K562 (cell line): ENCODE results near the gene KATNAL1. TPM values are rescaled to one million over a fixed set of nuclear protein-coding genes. Genes with fewer than 3 reads are reported as not detected.
"Not testable (repeated sequence)": the region's sequence is repeated elsewhere in the genome, so short reads cannot be mapped to it uniquely, and the experiment has no call there.

Experiments used
- ATAC-seq: fragments of 200-7000 bp; cut with Tn5 transposase; 3 replicates; pipeline ENCODE4 v1.9.1; 2020; ENCODE audit warnings: moderate library complexity
- BruUV-seq: library from RNA; stranded (reverse); fragments of 400-500 nt; replicated peaks from 2 replicates; lab custom pipeline; 2021; lab: Mats Ljungman, UMichigan
- CTCF ChIA-PET: fragments of 300-600 bp; formaldehyde crosslinking; extraction: SDS; loops from one replicate; lab custom pipeline; 2021; ENCODE audit warnings: low intra/inter-chr PET ratio; lab: Yijun Ruan, JAX
- POLR2A ChIA-PET: fragments of 300-600, 350-650 bp; sonication (Branson Sonifier 250); formaldehyde crosslinking; extraction: SDS; loops from one replicate; lab custom pipeline; 2021; ENCODE audit warnings: antibody characterized with exemption, inconsistent platforms; lab: Yijun Ruan, JAX
- DNase-seq, 4 experiments: peaks; one replicate each; pipeline versions ENCODE4 v3.0.0 to v3.0.0-alpha.2; 2011 to 2018; ENCODE audit warnings: low spot score in 3 of 4, mixed read lengths in 3 of 4; ENCODE audit errors: extremely low read depth in 1 of 4
- FAIRE-seq: peaks from 2 replicates; lab custom pipeline; 2011; peaks lifted over from hg19 to GRCh38; lab: Jason Lieb, UNC
- H2AFZ ChIP-seq: 2 replicates; pipeline ENCODE4 v1.6.0; 2011; ENCODE audit warnings: low read depth, low read length, control low read depth, inconsistent platforms
- H3K27ac ChIP-seq: fragments of 200-600 bp; 3 replicates; pipeline ENCODE4 v1.8.0; 2011; ENCODE audit warnings: low read depth, mild to moderate bottlenecking, control low read depth, inconsistent platforms, low read length, moderate library complexity, mixed read lengths; ENCODE audit errors: extremely low read depth
- H3K27me3 ChIP-seq, 2 experiments: fragments of 300-600 bp in 1 of 2; 2 replicates in 1 of 2; 3 replicates in 1 of 2; pipeline versions ENCODE4 v1.6.0 to v1.8.0; 2011; ENCODE audit warnings: inconsistent platforms in 2 of 2, low read length in 2 of 2, mild to moderate bottlenecking in 1 of 2, mixed read lengths in 1 of 2, moderate library complexity in 1 of 2; ENCODE audit not compliant: control insufficient read depth in 2 of 2, insufficient read depth in 2 of 2
- H3K36me3 ChIP-seq: fragments of 300-600 bp; 3 replicates; pipeline ENCODE4 v1.8.0; 2011; ENCODE audit warnings: mild to moderate bottlenecking, low read length, inconsistent platforms; ENCODE audit not compliant: control insufficient read depth, insufficient read depth
- H3K4me1 ChIP-seq, 2 experiments: fragments of 200-600 bp in 1 of 2; replicated peaks in 1 of 2; 2 replicates in 1 of 2; 3 replicates in 1 of 2; pipeline versions ENCODE4 v1.5.1 to v1.8.0; 2011; ENCODE audit warnings: inconsistent platforms in 2 of 2, low read length in 2 of 2, mild to moderate bottlenecking in 1 of 2, mixed read lengths in 1 of 2, moderate library complexity in 1 of 2; ENCODE audit not compliant: control insufficient read depth in 2 of 2, insufficient read depth in 2 of 2
- H3K4me2 ChIP-seq: 2 replicates; pipeline ENCODE4 v1.6.1; 2011; ENCODE audit warnings: low read length, control low read depth, inconsistent platforms, mixed read lengths; ENCODE audit not compliant: insufficient read depth
- H3K4me3 ChIP-seq: fragments of 200-600 bp; sonication (generic), shearing (Covaris generic); 2 replicates; pipeline ENCODE4 v1.5.1; 2016; ENCODE audit warnings: control low read depth, inconsistent platforms
- H3K79me2 ChIP-seq: fragments of 200-600 bp; 3 replicates; pipeline ENCODE4 v1.8.0; 2011; ENCODE audit warnings: low read length, inconsistent platforms; ENCODE audit not compliant: control insufficient read depth, insufficient read depth
- H3K9ac ChIP-seq, 2 experiments: 2 replicates each; pipeline versions ENCODE4 v1.6.0 to v1.6.1; 2011; ENCODE audit warnings: low read depth in 2 of 2, low read length in 2 of 2, control low read depth in 1 of 2, inconsistent platforms in 1 of 2, mild to moderate bottlenecking in 1 of 2, mixed read lengths in 1 of 2; ENCODE audit not compliant: insufficient read depth in 1 of 2
- H3K9me1 ChIP-seq: one replicate; pipeline ENCODE4 v1.6.0; 2011; ENCODE audit warnings: inconsistent platforms, mild to moderate bottlenecking, low read length, moderate library complexity; ENCODE audit not compliant: control insufficient read depth, insufficient read depth
- H3K9me3 ChIP-seq: replicated peaks from 2 replicates; pipeline ENCODE4 v1.5.1; 2011; ENCODE audit warnings: low read depth, low read length, inconsistent platforms; ENCODE audit not compliant: control insufficient read depth, insufficient read depth
- H4K20me1 ChIP-seq: replicated peaks from 2 replicates; pipeline ENCODE4 v1.6.1; 2011; ENCODE audit warnings: low read length, inconsistent platforms, mixed read lengths; ENCODE audit not compliant: control insufficient read depth, insufficient read depth
- ASH1L ChIP-seq: fragments of 450-650 bp; IDR thresholded peaks from 2 replicates; pipeline ENCODE4 v1.6.1; 2018; ENCODE audit warnings: borderline replicate concordance, mild to moderate bottlenecking, low read depth; ENCODE audit not compliant: partially characterized antibody
- CCNT2 ChIP-seq: IDR thresholded peaks from 2 replicates; pipeline ENCODE4 v1.6.1; 2011; ENCODE audit warnings: borderline replicate concordance, low read depth, mild to moderate bottlenecking, moderate library complexity, mixed read lengths, low read length; ENCODE audit not compliant: insufficient read length; ENCODE audit errors: extremely low read depth
- FOXA3 ChIP-seq, 2 experiments: fragments of 450-650 bp in 1 of 2; sonication (generic) in 1 of 2; formaldehyde crosslinking; IDR thresholded peaks in 1 of 2; conservative IDR thresholded peaks in 1 of 2; 2 replicates each; pipeline versions ENCODE4 v1.4.0 to v1.8.0; 2020 to 2022; ENCODE audit warnings: mild to moderate bottlenecking in 2 of 2, missing genetic modification reagents in 1 of 2
- HDGF ChIP-seq: fragments of 450-650 bp; IDR thresholded peaks from 2 replicates; pipeline ENCODE4 v1.6.1; 2016
- THAP7 ChIP-seq: fragments of 250-450 bp; sonication (Bioruptor Pico); IDR thresholded peaks from 2 replicates; pipeline ENCODE4 v1.5.0; 2021
- ZNF280B ChIP-seq: fragments of 250-450 bp; sonication (Bioruptor Pico); IDR thresholded peaks from 2 replicates; pipeline ENCODE4 v1.5.1; 2021; ENCODE audit warnings: mild to moderate bottlenecking
- ZNF384 ChIP-seq: IDR thresholded peaks from 2 replicates; pipeline ENCODE4 v1.6.1; 2012; ENCODE audit warnings: low read depth, low read length, improper control_type of control experiment
- ZNF398 ChIP-seq: fragments of 250-450 bp; sonication (Bioruptor Pico); IDR thresholded peaks from 2 replicates; pipeline ENCODE4 v1.8.0; 2021; ENCODE audit warnings: moderate library complexity, mild to moderate bottlenecking, inconsistent platforms
- WGBS: fragments of 100-300 bp; shearing (Covaris generic); methylation state at CpG from one replicate; pipeline ENCODE4 v1.1.6; 2016; ENCODE audit warnings: low coverage, mixed read lengths; ENCODE audit not compliant: insufficient coverage; ENCODE audit errors: missing lambda C conversion rate; 5-methylcytosine and 5-hydroxymethylcytosine counted together
- in situ Hi-C: fragments of 300-500 bp; cut with MboI; formaldehyde crosslinking; loops from 4 replicates; pipeline ENCODE4 v1.15.0; 2018; ENCODE audit warnings: inconsistent platforms, mixed read lengths
- intact Hi-C: fragments of 100-400 bp; cut with micrococcal nuclease; formaldehyde crosslinking; loops from 2 replicates; pipeline ENCODE4 v1.14.2; 2022
- polyA plus RNA-seq, 8 experiments: library from polyadenylated mRNA; depleted of rRNA in 4 of 8; stranded (reverse) in 5 of 8; unstranded in 3 of 8; fragments of >200 nt; fragmentation: Nextera tagmentation in 2 of 8; fragmentation: Illumina TruSeq in 1 of 8; extraction: Ambion mirVana in 2 of 8; extraction: Trizol in 1 of 8; gene quantifications; 2 replicates each; pipeline versions ENCODE4 v1.2.1 to v1.2.3, GENCODE V29; 2011 to 2014; ENCODE audit warnings: inconsistent platforms in 1 of 8, missing spikeins in 1 of 8
- total RNA-seq, 7 experiments: library from RNA; depleted of rRNA in 6 of 7; stranded (reverse); fragments of >200 nt in 6 of 7; fragmentation: Illumina TruSeq in 2 of 7; extraction: Trizol in 2 of 7; gene quantifications; 2 replicates each; pipeline versions ENCODE4 v1.2.1 to v1.2.3, GENCODE V29; 2011 to 2021; ENCODE audit warnings: low replicate concordance in 1 of 7

The KATNAL1 gene
- total and polyA plus RNA-seq, 9 of the 15 experiments (the other 6 are each of a cell fraction or from before 2014, with no cell fraction given), result 2.5 to 8.2 (median 5.5) TPM

- 80% methylated on average over 2 of the region's 22 CpGs for WGBS
- POLR2A ChIA-PET, result interaction anchor here (1.2 kb wide), 1 partner anchor 9 kb away, joined by 3 read pairs; no protein-coding TSS in a partner anchor
- H3K9me1 ChIP-seq, H3K9me3 ChIP-seq, H3K27ac ChIP-seq, in situ Hi-C loops, H4K20me1 ChIP-seq, H3K9ac ChIP-seq, BruUV-seq, H2AFZ ChIP-seq, H3K79me2 ChIP-seq, H3K36me3 ChIP-seq, CTCF ChIA-PET, H3K27me3 ChIP-seq, intact Hi-C loops, H3K4me1 ChIP-seq, FAIRE-seq: not testable (repeated sequence)
- peak in 1 of 2 experiments; percentile 79; a peak in 1 of 4 replicates for TF ChIP-seq FOXA3 (CRISPR knock-in tag; conservative IDR thresholded peaks at IDR 0.05 in 1 of 2, IDR thresholded peaks at IDR 0.05 in 1 of 2)
- peak; percentile 78 for TF ChIP-seq ZNF384
- peak overlapping the region; percentile 10 for H3K4me3 ChIP-seq
- ATAC-seq (peak; percentile 81), DNase-seq (peak in 1 of 4 experiments; percentile 25)
- peak overlapping the region; percentile 55; the same call in 1 of the 2 replicates for H3K4me2 ChIP-seq
Observed at GRCh38 chr13:30259149-30259733, 48.1 kb downstream of the KATNAL1 start.

GRCh38 chr13:30257468-30258099 is 49.8 kb downstream of the KATNAL1 start:
- Histone ChIP-seq H3K9me3 (no peaks in the 10 kb centered on the region), H3K4me3 (no peak overlapping the region), H3K27ac (no peak overlapping the region), H3K36me3 (peaks cover 9% of the 10 kb centered on the region; the same call in 2 of the 3 replicates), H3K79me2 (peaks cover 9% of the 10 kb centered on the region; the same call in 2 of the 3 replicates), H3K4me2 (no peak overlapping the region), H3K9me1 (no peaks in the 10 kb centered on the region), H3K9ac (peak overlapping the region in 1 of 2 experiments; percentile 45; a peak in 1 of 4 replicates), H3K27me3 (no peaks in the 10 kb centered on the region), H4K20me1 (no peaks in the 10 kb centered on the region), H2AFZ (no peak overlapping the region), H3K4me1 (peaks cover 0 to 4% of the 10 kb centered on the region in 2 experiments; a peak in 3 of 5 replicates)
- DNase-seq (no peak), ATAC-seq (no peak), FAIRE-seq (no peak)
- ChIA-PET POLR2A (no interaction called here), CTCF (interaction anchor here (1.5 kb wide), 1 partner anchor 204 kb away, joined by 3 read pairs; no protein-coding TSS in a partner anchor)
- no TSS peak for BruUV-seq
- intact Hi-C loops, result no loop called here
- in situ Hi-C loops, result no loop called here
- 89% methylated on average over 6 of the region's 6 CpGs for WGBS
- TF ChIP-seq ASH1L (no peak), THAP7 (CRISPR knock-in tag) (no peak), ZNF398 (CRISPR knock-in tag) (no peak), ZNF280B (CRISPR knock-in tag) (no peak), HDGF (no peak), CCNT2 (no peak)
